GM23338 (cell line): ENCODE results near the gene FHDC1. TPM values are rescaled to one million over a fixed set of nuclear protein-coding genes. Genes with fewer than 3 reads are reported as not detected.

Experiments used
- ATAC-seq: fragments of 200-7000 bp; cut with Tn5 transposase; 3 replicates; pipeline ENCODE4 v1.9.1; 2020
- DNase-seq: peaks from one replicate; pipeline ENCODE4 v3.0.0-alpha.2; 2015; ENCODE audit warnings: low spot score
- H2AFZ ChIP-seq: fragments of 200-600 bp; sonication (generic); 2 replicates; pipeline ENCODE4 v1.8.0; 2016; ENCODE audit warnings: antibody characterized with exemption, mild to moderate bottlenecking, moderate library complexity
- H3F3A ChIP-seq: fragments of 200-600 bp; sonication (generic); replicated peaks from 2 replicates; pipeline ENCODE4 v1.8.0; 2017; ENCODE audit warnings: antibody characterized with exemption, mixed run types, low read depth
- H3K27ac ChIP-seq: fragments of 200-600 bp; sonication (generic); 2 replicates; pipeline ENCODE4 v1.6.1; 2016; ENCODE audit warnings: low read depth
- H3K27me3 ChIP-seq: fragments of 200-600 bp; sonication (generic); 2 replicates; pipeline ENCODE4 v1.8.0; 2016; ENCODE audit warnings: mild to moderate bottlenecking, mixed run types, moderate library complexity; ENCODE audit not compliant: insufficient read depth
- H3K36me3 ChIP-seq: fragments of 200-600 bp; sonication (generic); 2 replicates; pipeline ENCODE4 v1.8.0; 2016; ENCODE audit warnings: mild to moderate bottlenecking; ENCODE audit not compliant: insufficient read depth
- H3K4me1 ChIP-seq: fragments of 200-600 bp; sonication (generic); 2 replicates; pipeline ENCODE4 v1.8.0; 2016; ENCODE audit warnings: mild to moderate bottlenecking, moderate library complexity; ENCODE audit not compliant: insufficient read depth
- H3K4me2 ChIP-seq: fragments of 200-600 bp; sonication (generic); 2 replicates; pipeline ENCODE4 v1.7.1; 2017; ENCODE audit warnings: mixed run types
- H3K4me3 ChIP-seq: fragments of 200-600 bp; sonication (generic); 2 replicates; pipeline ENCODE4 v1.6.1; 2016; ENCODE audit warnings: mixed run types
- H3K79me2 ChIP-seq: fragments of 200-600 bp; sonication (generic); replicated peaks from 2 replicates; pipeline ENCODE4 v1.8.0; 2017; ENCODE audit warnings: mild to moderate bottlenecking; ENCODE audit not compliant: insufficient read depth
- H3K9me2 ChIP-seq: fragments of 200-600 bp; sonication (generic); 2 replicates; pipeline ENCODE4 v1.8.0; 2017; ENCODE audit not compliant: insufficient read depth
- H4K20me1 ChIP-seq: fragments of 200-600 bp; sonication (generic); replicated peaks from 2 replicates; pipeline ENCODE4 v1.8.0; 2017; ENCODE audit warnings: mild to moderate bottlenecking; ENCODE audit not compliant: insufficient read depth
- H3K27ac Mint-ChIP-seq: 2 replicates; pipeline ENCODE4 v1.8.0; 2020; ENCODE audit warnings: inconsistent platforms, mild to moderate bottlenecking, moderate library complexity, mixed read lengths
- H3K27me3 Mint-ChIP-seq: 3 replicates; pipeline ENCODE4 v1.8.0; 2022; ENCODE audit warnings: low read depth, mild to moderate bottlenecking, moderate library complexity, mixed read lengths, inconsistent platforms; ENCODE audit not compliant: insufficient read depth, poor library complexity
- H3K36me3 Mint-ChIP-seq: 3 replicates; pipeline ENCODE4 v1.8.0; 2021; ENCODE audit warnings: low read depth, mild to moderate bottlenecking, inconsistent platforms, moderate library complexity, mixed read lengths
- H3K4me1 Mint-ChIP-seq: 3 replicates; pipeline ENCODE4 v1.8.0; 2020; ENCODE audit warnings: mild to moderate bottlenecking, inconsistent platforms, mixed read lengths
- H3K4me3 Mint-ChIP-seq: 3 replicates; pipeline ENCODE4 v1.8.0; 2021; ENCODE audit warnings: moderate library complexity, mild to moderate bottlenecking, inconsistent platforms, mixed read lengths
- H3K9me3 Mint-ChIP-seq: 3 replicates; pipeline ENCODE4 v1.8.0; 2020; ENCODE audit warnings: moderate library complexity, mild to moderate bottlenecking, inconsistent platforms, mixed read lengths
- CREB1 ChIP-seq: fragments of 250-450 bp; sonication (Bioruptor Pico); IDR thresholded peaks from 2 replicates; pipeline ENCODE4 v1.5.0; 2020; ENCODE audit warnings: low read depth, mild to moderate bottlenecking, moderate library complexity
- EZH2 ChIP-seq: fragments of 200-600 bp; sonication (generic); IDR thresholded peaks from one replicate; pipeline ENCODE4 v1.8.0; 2017; ENCODE audit warnings: antibody characterized with exemption, mild to moderate bottlenecking, low read depth; ENCODE audit not compliant: unreplicated experiment
- EZH2phosphoT487 ChIP-seq: fragments of 200-600 bp; sonication (generic); IDR thresholded peaks from one replicate; pipeline ENCODE4 v1.8.1; 2018; ENCODE audit warnings: antibody characterized with exemption; ENCODE audit not compliant: unreplicated experiment
- JUNB ChIP-seq: IDR thresholded peaks from one replicate; pipeline ENCODE4 v1.6.1; 2016; ENCODE audit warnings: antibody characterized with exemption; ENCODE audit not compliant: unreplicated experiment
- NANOG ChIP-seq: IDR thresholded peaks from 2 replicates; pipeline ENCODE4 v1.6.1; 2016; ENCODE audit warnings: antibody characterized with exemption, borderline replicate concordance
- STAT1 ChIP-seq: IDR thresholded peaks from one replicate; pipeline ENCODE4 v1.6.1; 2016; ENCODE audit warnings: antibody characterized with exemption; ENCODE audit not compliant: unreplicated experiment
- ZNF114 ChIP-seq: fragments of 250-450 bp; sonication (Bioruptor Pico); IDR thresholded peaks from 2 replicates; pipeline ENCODE4 v1.5.0; 2020; ENCODE audit warnings: mild to moderate bottlenecking, moderate library complexity
- ZNF331 ChIP-seq: fragments of 250-450 bp; sonication (Bioruptor Pico); IDR thresholded peaks from 2 replicates; pipeline ENCODE4 v1.5.0; 2020; ENCODE audit warnings: low read depth, mild to moderate bottlenecking, moderate library complexity
- polyA plus RNA-seq: library from polyadenylated mRNA; unstranded; fragments of >200 nt; fragmentation: Nextera tagmentation; extraction: Ambion mirVana; gene quantifications from 2 replicates; pipeline ENCODE4 v1.2.1, GENCODE V29; 2016
- total RNA-seq: library from RNA; depleted of rRNA; stranded (reverse); fragments of >200 nt; shearing (Covaris generic); gene quantifications from 2 replicates; pipeline ENCODE4 v1.2.3, GENCODE V29; 2014
- TF ChIP-seq, protein P1 (sequence below): IDR thresholded peaks from one replicate; pipeline ENCODE4 v1.6.1; 2018; ENCODE audit warnings: antibody characterized with exemption; ENCODE audit not compliant: unreplicated experiment
- TF ChIP-seq, protein P2 (sequence below): fragments of 250-450 bp; sonication (Bioruptor Pico); IDR thresholded peaks from 2 replicates; pipeline ENCODE4 v1.5.0; 2020; ENCODE audit warnings: mild to moderate bottlenecking, moderate library complexity
- TF ChIP-seq, protein P3 (sequence below): IDR thresholded peaks from 2 replicates; pipeline ENCODE4 v1.6.1; 2016; ENCODE audit warnings: antibody characterized with exemption

The FHDC1 gene
- total and polyA plus RNA-seq, 2 experiments from 2014 or later, result 9.5 to 22.8 TPM

DNA sequence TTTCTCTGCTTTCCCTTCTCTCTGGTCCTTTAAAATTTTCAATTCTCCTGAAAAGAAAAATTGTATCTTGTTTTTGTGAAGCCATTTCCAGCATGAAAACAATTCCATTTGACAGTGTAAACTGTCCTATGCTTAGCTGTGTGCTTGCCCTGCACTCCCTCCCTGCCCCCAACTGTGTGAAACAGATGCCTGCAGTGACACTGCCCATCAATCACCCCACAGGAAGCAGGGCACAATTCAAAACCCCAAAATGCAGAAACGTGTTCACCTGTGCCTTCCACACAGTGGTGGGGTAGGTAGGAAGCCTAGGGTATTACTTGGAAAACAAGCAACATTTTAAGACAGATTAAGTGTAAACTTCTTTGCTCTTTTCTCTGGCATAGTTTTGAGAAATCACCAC is 6.2 kb upstream of the FHDC1 start (continued):
- TF ChIP-seq, protein P1, sequence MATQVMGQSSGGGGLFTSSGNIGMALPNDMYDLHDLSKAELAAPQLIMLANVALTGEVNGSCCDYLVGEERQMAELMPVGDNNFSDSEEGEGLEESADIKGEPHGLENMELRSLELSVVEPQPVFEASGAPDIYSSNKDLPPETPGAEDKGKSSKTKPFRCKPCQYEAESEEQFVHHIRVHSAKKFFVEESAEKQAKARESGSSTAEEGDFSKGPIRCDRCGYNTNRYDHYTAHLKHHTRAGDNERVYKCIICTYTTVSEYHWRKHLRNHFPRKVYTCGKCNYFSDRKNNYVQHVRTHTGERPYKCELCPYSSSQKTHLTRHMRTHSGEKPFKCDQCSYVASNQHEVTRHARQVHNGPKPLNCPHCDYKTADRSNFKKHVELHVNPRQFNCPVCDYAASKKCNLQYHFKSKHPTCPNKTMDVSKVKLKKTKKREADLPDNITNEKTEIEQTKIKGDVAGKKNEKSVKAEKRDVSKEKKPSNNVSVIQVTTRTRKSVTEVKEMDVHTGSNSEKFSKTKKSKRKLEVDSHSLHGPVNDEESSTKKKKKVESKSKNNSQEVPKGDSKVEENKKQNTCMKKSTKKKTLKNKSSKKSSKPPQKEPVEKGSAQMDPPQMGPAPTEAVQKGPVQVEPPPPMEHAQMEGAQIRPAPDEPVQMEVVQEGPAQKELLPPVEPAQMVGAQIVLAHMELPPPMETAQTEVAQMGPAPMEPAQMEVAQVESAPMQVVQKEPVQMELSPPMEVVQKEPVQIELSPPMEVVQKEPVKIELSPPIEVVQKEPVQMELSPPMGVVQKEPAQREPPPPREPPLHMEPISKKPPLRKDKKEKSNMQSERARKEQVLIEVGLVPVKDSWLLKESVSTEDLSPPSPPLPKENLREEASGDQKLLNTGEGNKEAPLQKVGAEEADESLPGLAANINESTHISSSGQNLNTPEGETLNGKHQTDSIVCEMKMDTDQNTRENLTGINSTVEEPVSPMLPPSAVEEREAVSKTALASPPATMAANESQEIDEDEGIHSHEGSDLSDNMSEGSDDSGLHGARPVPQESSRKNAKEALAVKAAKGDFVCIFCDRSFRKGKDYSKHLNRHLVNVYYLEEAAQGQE, result no peak
- no peak for TF ChIP-seq EZH2phosphoT487
- TF ChIP-seq NANOG, result no peak
- no peak for TF ChIP-seq STAT1

DNA sequence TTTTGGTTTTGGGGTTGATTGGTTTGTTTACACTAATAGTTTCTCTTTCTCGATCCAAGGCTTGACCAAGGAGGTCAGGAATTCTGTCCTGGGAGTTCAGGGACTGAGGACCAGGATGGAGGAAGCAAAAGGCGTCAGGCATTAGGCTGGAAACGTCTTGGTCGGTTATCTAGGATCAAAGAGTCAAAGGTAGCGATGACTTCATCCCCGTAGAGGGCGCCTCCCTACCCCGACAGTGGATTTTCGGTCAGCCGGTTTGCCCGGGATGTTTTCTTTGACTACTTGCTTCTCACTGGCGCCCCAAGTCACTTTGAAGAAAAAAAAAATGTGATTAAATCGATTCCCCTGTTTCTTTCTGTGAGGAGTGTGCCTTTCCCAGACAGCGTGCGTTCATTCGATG is 980 bp upstream of the FHDC1 start:
- DNase-seq, result peak; percentile 86
- Histone ChIP-seq H3F3A (peaks cover 8% of the 10 kb centered on the region; the same call in 1 of the 2 replicates), H3K9me2 (no peaks in the 10 kb centered on the region), H3K4me3 (peak overlapping the region; percentile 94), H3K4me2 (peak overlapping the region; percentile 83), H3K4me1 (peaks cover 32% of the 10 kb centered on the region), H3K36me3 (no peaks in the 10 kb centered on the region), H2AFZ (peak overlapping the region; percentile 79; the same call in 1 of the 2 replicates), H3K27ac (peak overlapping the region; percentile 87), H4K20me1 (peaks cover 18% of the 10 kb centered on the region), H3K27me3 (peaks cover 25% of the 10 kb centered on the region), H3K79me2 (peaks cover 31% of the 10 kb centered on the region)
- H3K36me3 Mint-ChIP-seq, result peaks cover 11% of the 10 kb centered on the region; the same call in 1 of the 3 replicates
- peak overlapping the region; percentile 93 for H3K4me3 Mint-ChIP-seq
- H3K27ac Mint-ChIP-seq, result peak overlapping the region; percentile 92
- H3K4me1 Mint-ChIP-seq, result peaks cover 52% of the 10 kb centered on the region
- H3K9me3 Mint-ChIP-seq, result no peaks in the 10 kb centered on the region
- H3K27me3 Mint-ChIP-seq, result peaks cover 35% of the 10 kb centered on the region
- ATAC-seq, result peak; percentile 23
- TF ChIP-seq CREB1 (CRISPR knock-in tag) (0 out of 2 replicates have a peak, but pooled peaks have one; percentile 3), ZNF114 (no peak), ZNF331 (CRISPR knock-in tag) (no peak), JUNB (no peak), EZH2 (no peak), STAT1 (no peak)
- TF ChIP-seq, protein P1, result no peak
- TF ChIP-seq, protein P2, sequence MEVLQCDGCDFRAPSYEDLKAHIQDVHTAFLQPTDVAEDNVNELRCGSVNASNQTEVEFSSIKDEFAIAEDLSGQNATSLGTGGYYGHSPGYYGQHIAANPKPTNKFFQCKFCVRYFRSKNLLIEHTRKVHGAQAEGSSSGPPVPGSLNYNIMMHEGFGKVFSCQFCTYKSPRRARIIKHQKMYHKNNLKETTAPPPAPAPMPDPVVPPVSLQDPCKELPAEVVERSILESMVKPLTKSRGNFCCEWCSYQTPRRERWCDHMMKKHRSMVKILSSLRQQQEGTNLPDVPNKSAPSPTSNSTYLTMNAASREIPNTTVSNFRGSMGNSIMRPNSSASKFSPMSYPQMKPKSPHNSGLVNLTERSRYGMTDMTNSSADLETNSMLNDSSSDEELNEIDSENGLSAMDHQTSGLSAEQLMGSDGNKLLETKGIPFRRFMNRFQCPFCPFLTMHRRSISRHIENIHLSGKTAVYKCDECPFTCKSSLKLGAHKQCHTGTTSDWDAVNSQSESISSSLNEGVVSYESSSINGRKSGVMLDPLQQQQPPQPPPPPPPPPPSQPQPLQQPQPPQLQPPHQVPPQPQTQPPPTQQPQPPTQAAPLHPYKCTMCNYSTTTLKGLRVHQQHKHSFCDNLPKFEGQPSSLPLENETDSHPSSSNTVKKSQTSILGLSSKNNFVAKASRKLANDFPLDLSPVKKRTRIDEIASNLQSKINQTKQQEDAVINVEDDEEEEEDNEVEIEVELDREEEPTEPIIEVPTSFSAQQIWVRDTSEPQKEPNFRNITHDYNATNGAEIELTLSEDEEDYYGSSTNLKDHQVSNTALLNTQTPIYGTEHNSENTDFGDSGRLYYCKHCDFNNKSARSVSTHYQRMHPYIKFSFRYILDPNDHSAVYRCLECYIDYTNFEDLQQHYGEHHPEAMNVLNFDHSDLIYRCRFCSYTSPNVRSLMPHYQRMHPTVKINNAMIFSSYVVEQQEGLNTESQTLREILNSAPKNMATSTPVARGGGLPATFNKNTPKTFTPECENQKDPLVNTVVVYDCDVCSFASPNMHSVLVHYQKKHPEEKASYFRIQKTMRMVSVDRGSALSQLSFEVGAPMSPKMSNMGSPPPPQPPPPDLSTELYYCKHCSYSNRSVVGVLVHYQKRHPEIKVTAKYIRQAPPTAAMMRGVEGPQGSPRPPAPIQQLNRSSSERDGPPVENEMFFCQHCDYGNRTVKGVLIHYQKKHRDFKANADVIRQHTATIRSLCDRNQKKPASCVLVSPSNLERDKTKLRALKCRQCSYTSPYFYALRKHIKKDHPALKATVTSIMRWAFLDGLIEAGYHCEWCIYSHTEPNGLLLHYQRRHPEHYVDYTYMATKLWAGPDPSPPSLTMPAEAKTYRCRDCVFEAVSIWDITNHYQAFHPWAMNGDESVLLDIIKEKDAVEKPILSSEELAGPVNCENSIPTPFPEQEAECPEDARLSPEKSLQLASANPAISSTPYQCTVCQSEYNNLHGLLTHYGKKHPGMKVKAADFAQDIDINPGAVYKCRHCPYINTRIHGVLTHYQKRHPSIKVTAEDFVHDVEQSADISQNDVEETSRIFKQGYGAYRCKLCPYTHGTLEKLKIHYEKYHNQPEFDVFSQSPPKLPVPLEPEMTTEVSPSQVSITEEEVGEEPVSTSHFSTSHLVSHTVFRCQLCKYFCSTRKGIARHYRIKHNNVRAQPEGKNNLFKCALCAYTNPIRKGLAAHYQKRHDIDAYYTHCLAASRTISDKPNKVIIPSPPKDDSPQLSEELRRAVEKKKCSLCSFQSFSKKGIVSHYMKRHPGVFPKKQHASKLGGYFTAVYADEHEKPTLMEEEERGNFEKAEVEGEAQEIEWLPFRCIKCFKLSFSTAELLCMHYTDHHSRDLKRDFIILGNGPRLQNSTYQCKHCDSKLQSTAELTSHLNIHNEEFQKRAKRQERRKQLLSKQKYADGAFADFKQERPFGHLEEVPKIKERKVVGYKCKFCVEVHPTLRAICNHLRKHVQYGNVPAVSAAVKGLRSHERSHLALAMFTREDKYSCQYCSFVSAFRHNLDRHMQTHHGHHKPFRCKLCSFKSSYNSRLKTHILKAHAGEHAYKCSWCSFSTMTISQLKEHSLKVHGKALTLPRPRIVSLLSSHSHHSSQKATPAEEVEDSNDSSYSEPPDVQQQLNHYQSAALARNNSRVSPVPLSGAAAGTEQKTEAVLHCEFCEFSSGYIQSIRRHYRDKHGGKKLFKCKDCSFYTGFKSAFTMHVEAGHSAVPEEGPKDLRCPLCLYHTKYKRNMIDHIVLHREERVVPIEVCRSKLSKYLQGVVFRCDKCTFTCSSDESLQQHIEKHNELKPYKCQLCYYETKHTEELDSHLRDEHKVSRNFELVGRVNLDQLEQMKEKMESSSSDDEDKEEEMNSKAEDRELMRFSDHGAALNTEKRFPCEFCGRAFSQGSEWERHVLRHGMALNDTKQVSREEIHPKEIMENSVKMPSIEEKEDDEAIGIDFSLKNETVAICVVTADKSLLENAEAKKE (CRISPR knock-in tag), result no peak
- TF ChIP-seq, protein P3, sequence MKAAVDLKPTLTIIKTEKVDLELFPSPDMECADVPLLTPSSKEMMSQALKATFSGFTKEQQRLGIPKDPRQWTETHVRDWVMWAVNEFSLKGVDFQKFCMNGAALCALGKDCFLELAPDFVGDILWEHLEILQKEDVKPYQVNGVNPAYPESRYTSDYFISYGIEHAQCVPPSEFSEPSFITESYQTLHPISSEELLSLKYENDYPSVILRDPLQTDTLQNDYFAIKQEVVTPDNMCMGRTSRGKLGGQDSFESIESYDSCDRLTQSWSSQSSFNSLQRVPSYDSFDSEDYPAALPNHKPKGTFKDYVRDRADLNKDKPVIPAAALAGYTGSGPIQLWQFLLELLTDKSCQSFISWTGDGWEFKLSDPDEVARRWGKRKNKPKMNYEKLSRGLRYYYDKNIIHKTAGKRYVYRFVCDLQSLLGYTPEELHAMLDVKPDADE, result no peak
